HepG2 (cell line): ENCODE results near the gene LRRC45. TPM values are rescaled to one million over a fixed set of nuclear protein-coding genes. Genes with fewer than 3 reads are reported as not detected.

Experiments used
- ASH2L ChIP-seq: fragments of 300-600, 200-600 bp; sonication (generic); IDR thresholded peaks from 2 replicates; pipeline ENCODE4 v1.7.0; 2017; ENCODE audit warnings: low read depth, mild to moderate bottlenecking, moderate library complexity, mixed read lengths, low read length; ENCODE audit not compliant: insufficient read length
- CAMTA2 ChIP-seq: sonication (generic); formaldehyde crosslinking; IDR thresholded peaks from 2 replicates; pipeline ENCODE4 v1.4.0; 2020; ENCODE audit warnings: mild to moderate bottlenecking, missing genetic modification reagents, borderline replicate concordance
- CREBL2 ChIP-seq: sonication (generic); formaldehyde crosslinking; IDR thresholded peaks from 2 replicates; pipeline ENCODE4 v1.8.1; 2023; ENCODE audit warnings: missing genetic modification reagents, mild to moderate bottlenecking, borderline replicate concordance
- CTCF ChIP-seq: sonication (generic); formaldehyde crosslinking; IDR thresholded peaks from 2 replicates; pipeline ENCODE4 v1.5.0; 2020; ENCODE audit warnings: mild to moderate bottlenecking, missing genetic modification reagents, moderate library complexity
- HOXD1 ChIP-seq: sonication (generic); formaldehyde crosslinking; IDR thresholded peaks from 2 replicates; pipeline ENCODE4 v1.5.0; 2020; ENCODE audit warnings: missing genetic modification reagents
- PHB2 ChIP-seq: fragments of 450-650 bp; IDR thresholded peaks from 2 replicates; pipeline ENCODE4 v1.6.1; 2018; ENCODE audit not compliant: partially characterized antibody
- PHF8 ChIP-seq: sonication (generic); formaldehyde crosslinking; IDR thresholded peaks from 2 replicates; pipeline ENCODE4 v1.5.0; 2020; ENCODE audit warnings: missing genetic modification reagents
- RFXANK ChIP-seq: IDR thresholded peaks from 2 replicates; pipeline ENCODE4 v1.6.1; 2016
- TFDP1 ChIP-seq: IDR thresholded peaks from 2 replicates; pipeline ENCODE4 v1.6.1; 2016; ENCODE audit warnings: missing compliant biosample characterization, missing genetic modification reagents, borderline replicate concordance
- ZBTB7B ChIP-seq: sonication (generic); formaldehyde crosslinking; IDR thresholded peaks from 2 replicates; pipeline ENCODE4 v1.4.0; 2020; ENCODE audit warnings: missing genetic modification reagents
- ZFYVE20 ChIP-seq: sonication (generic); formaldehyde crosslinking; IDR thresholded peaks from 2 replicates; pipeline ENCODE4 v1.8.0; 2023; ENCODE audit warnings: low read depth, mild to moderate bottlenecking, moderate library complexity, missing genetic modification reagents, borderline replicate concordance
- ZNF296 ChIP-seq: sonication (generic); formaldehyde crosslinking; conservative IDR thresholded peaks from 2 replicates; pipeline ENCODE4 v1.5.0; 2020; ENCODE audit warnings: mild to moderate bottlenecking, missing genetic modification reagents
- ZNF547 ChIP-seq: sonication (generic); formaldehyde crosslinking; IDR thresholded peaks from 2 replicates; pipeline ENCODE4 v1.5.1; 2020; ENCODE audit warnings: mild to moderate bottlenecking, missing genetic modification reagents
- ZNF639 ChIP-seq: conservative IDR thresholded peaks from 2 replicates; pipeline ENCODE4 v1.6.1; 2018; ENCODE audit warnings: missing genetic modification reagents
- ZNF678 ChIP-seq: sonication (generic); formaldehyde crosslinking; IDR thresholded peaks from 2 replicates; pipeline ENCODE4 v1.4.0; 2020; ENCODE audit warnings: mild to moderate bottlenecking, missing genetic modification reagents
- ZNF747 ChIP-seq: sonication (generic); formaldehyde crosslinking; IDR thresholded peaks from 2 replicates; pipeline ENCODE4 v1.8.1; 2023; ENCODE audit warnings: missing genetic modification reagents, mild to moderate bottlenecking, borderline replicate concordance
- polyA plus RNA-seq, 8 experiments: library from polyadenylated mRNA; depleted of rRNA in 3 of 8; stranded (reverse) in 7 of 8; unstranded in 1 of 8; fragments of >200 nt; fragmentation: Illumina TruSeq in 4 of 8; extraction: Trizol in 4 of 8; gene quantifications; 2 replicates each; pipeline versions ENCODE4 v1.2.1 to v1.2.3, GENCODE V29; 2011 to 2016; ENCODE audit warnings: low read depth in 4 of 8, missing spikeins in 1 of 8, mixed read lengths in 1 of 8; ENCODE audit not compliant: insufficient read depth in 1 of 8
- total RNA-seq, 5 experiments: library from RNA; depleted of rRNA; stranded (reverse); fragments of >200 nt; fragmentation: Illumina TruSeq; extraction: Trizol; gene quantifications; 2 replicates each; pipeline ENCODE4 v1.2.3, GENCODE V29; 2016; ENCODE audit warnings: low read depth in 1 of 5
- TF ChIP-seq, protein P1 (sequence below): fragments of 450-650 bp; IDR thresholded peaks from 2 replicates; pipeline ENCODE4 v1.6.1; 2017; ENCODE audit warnings: mild to moderate bottlenecking

The LRRC45 gene
- total and polyA plus RNA-seq, 2 of the 13 experiments (the other 11 are each of a cell fraction or from before 2014, with no cell fraction given) = 11.6 to 48.1 TPM

- no peak for TF ChIP-seq RFXANK
- TF ChIP-seq ZNF747 = no peak
- no peak for TF ChIP-seq CAMTA2 (CRISPR knock-in tag)
- TF ChIP-seq ASH2L = no peak
- TF ChIP-seq ZBTB7B = no peak
- TF ChIP-seq PHF8 = no peak
- no peak; the same call in none of the 2 replicates for TF ChIP-seq ZNF547
- TF ChIP-seq HOXD1 = no peak
- TF ChIP-seq, protein P1, sequence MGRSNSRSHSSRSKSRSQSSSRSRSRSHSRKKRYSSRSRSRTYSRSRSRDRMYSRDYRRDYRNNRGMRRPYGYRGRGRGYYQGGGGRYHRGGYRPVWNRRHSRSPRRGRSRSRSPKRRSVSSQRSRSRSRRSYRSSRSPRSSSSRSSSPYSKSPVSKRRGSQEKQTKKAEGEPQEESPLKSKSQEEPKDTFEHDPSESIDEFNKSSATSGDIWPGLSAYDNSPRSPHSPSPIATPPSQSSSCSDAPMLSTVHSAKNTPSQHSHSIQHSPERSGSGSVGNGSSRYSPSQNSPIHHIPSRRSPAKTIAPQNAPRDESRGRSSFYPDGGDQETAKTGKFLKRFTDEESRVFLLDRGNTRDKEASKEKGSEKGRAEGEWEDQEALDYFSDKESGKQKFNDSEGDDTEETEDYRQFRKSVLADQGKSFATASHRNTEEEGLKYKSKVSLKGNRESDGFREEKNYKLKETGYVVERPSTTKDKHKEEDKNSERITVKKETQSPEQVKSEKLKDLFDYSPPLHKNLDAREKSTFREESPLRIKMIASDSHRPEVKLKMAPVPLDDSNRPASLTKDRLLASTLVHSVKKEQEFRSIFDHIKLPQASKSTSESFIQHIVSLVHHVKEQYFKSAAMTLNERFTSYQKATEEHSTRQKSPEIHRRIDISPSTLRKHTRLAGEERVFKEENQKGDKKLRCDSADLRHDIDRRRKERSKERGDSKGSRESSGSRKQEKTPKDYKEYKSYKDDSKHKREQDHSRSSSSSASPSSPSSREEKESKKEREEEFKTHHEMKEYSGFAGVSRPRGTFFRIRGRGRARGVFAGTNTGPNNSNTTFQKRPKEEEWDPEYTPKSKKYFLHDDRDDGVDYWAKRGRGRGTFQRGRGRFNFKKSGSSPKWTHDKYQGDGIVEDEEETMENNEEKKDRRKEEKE = no peak
- peak; percentile 77; the same call in 1 of the 2 replicates for TF ChIP-seq ZFYVE20 (CRISPR knock-in tag)
- TF ChIP-seq PHB2 = no peak
- TF ChIP-seq ZNF639 (CRISPR knock-in tag) = no peak
- TF ChIP-seq CREBL2 = peak; percentile 57; the same call in 1 of the 2 replicates
- peak; percentile 91 for TF ChIP-seq TFDP1 (CRISPR knock-in tag)
- peak; percentile 15; the same call in 1 of the 2 replicates for TF ChIP-seq CTCF (CRISPR knock-in tag)
- no peak; the same call in 1 of the 2 replicates for TF ChIP-seq ZNF296
- 0 out of 2 replicates have a peak, but pooled peaks have one; percentile 16 for TF ChIP-seq ZNF678
Measured at GRCh38 chr17:81976332-81977210, 46.5 kb upstream of the LRRC45 start (continued).
